GM12872 (cell line): Measurements from ENCODE around the gene MAP4K4.

Experiments used
- CTCF ChIP-seq: IDR thresholded peaks from 3 replicates; pipeline ENCODE4 v1.5.1; 2011; ENCODE audit warnings: low read depth, mild to moderate bottlenecking, low read length, moderate library complexity; ENCODE audit not compliant: insufficient read depth

MAP4K4 gene

GRCh38 chr2:101846973-101847372, 149.5 kb downstream of the MAP4K4 start:
- no peak for TF ChIP-seq CTCF

- TF ChIP-seq CTCF = no peak
These were observed 150.3 kb downstream of the MAP4K4 start for GRCh38 chr2:101847661-101848339.

GRCh38 chr2:101848769-101849410, 151.4 kb downstream of the MAP4K4 start:
- no peak for TF ChIP-seq CTCF

GRCh38 chr2:101850450-101850849, 152.9 kb downstream of the MAP4K4 start:
- TF ChIP-seq CTCF = no peak

GRCh38 chr2:101850991-101851390, 153.5 kb downstream of the MAP4K4 start:
- TF ChIP-seq CTCF = no peak

- TF ChIP-seq CTCF = no peak
These were observed 155.3 kb downstream of the MAP4K4 start for GRCh38 chr2:101852824-101853223.

- no peak for TF ChIP-seq CTCF
These were observed 157.4 kb downstream of the MAP4K4 start for GRCh38 chr2:101854877-101855276.
